Calu3 (cell line): ENCODE measurements around the gene CRLF3. TPM values are rescaled to one million over a fixed set of nuclear protein-coding genes. Genes with fewer than 3 reads are reported as not detected.
A peak's percentile ranks its signal among the peaks of the same experiment; 100 is the strongest.
"Not testable (repeated sequence)": the region's sequence is repeated elsewhere in the genome, so short reads cannot be mapped to it uniquely, and the experiment has no call there.

Source experiments
- BruUV-seq: library from RNA; stranded (reverse); fragments of 400-500 nt; replicated peaks from 2 replicates; lab custom pipeline; 2021; lab: Mats Ljungman, UMichigan
- CTCF ChIA-PET: fragments of 300-600 bp; sonication (Branson Sonifier 250); formaldehyde crosslinking; loops from one replicate; lab custom pipeline; 2022; ENCODE audit warnings: antibody characterized with exemption; lab: Charles Lee
- DNase-seq: peaks from one replicate; pipeline ENCODE4 v3.0.0; 2022
- H3K27ac Mint-ChIP-seq: one replicate; pipeline ENCODE4 v1.8.0; 2022; ENCODE audit warnings: mixed read lengths; ENCODE audit not compliant: unreplicated experiment
- H3K27me3 Mint-ChIP-seq: one replicate; pipeline ENCODE4 v1.8.0; 2022; ENCODE audit warnings: mixed read lengths; ENCODE audit not compliant: unreplicated experiment
- H3K36me3 Mint-ChIP-seq: one replicate; pipeline ENCODE4 v1.8.0; 2022; ENCODE audit warnings: mild to moderate bottlenecking, moderate library complexity, mixed read lengths; ENCODE audit not compliant: insufficient read depth, unreplicated experiment
- H3K4me1 Mint-ChIP-seq: one replicate; pipeline ENCODE4 v1.8.0; 2022; ENCODE audit warnings: mild to moderate bottlenecking, low read depth, mixed read lengths; ENCODE audit not compliant: unreplicated experiment
- H3K4me3 Mint-ChIP-seq: one replicate; pipeline ENCODE4 v1.8.0; 2022; ENCODE audit warnings: mild to moderate bottlenecking, low read depth, moderate library complexity, mixed read lengths; ENCODE audit not compliant: unreplicated experiment
- H3K9me3 Mint-ChIP-seq: one replicate; pipeline ENCODE4 v1.8.0; 2022; ENCODE audit warnings: low read depth, mixed read lengths; ENCODE audit not compliant: unreplicated experiment
- CTCF ChIP-seq: fragments of 200-600 bp; IDR thresholded peaks from one replicate; pipeline ENCODE4 v1.8.0; 2022; ENCODE audit warnings: antibody characterized with exemption; ENCODE audit not compliant: unreplicated experiment
- intact Hi-C: fragments of 100-400 bp; cut with micrococcal nuclease; formaldehyde crosslinking; loops from one replicate; pipeline ENCODE4 v1.10.0; 2022; ENCODE audit not compliant: unreplicated experiment
- total RNA-seq: library from RNA; stranded (reverse); gene quantifications from 2 replicates; pipeline ENCODE4 v1.2.3, GENCODE V29; 2022

The CRLF3 gene
- total RNA-seq, 1 experiment from 2014 or later: 11.5 TPM

- intact Hi-C loops: no loop called here
- H3K27me3 Mint-ChIP-seq: no peaks in the 10 kb centered on the region
- peaks cover 40% of the 10 kb centered on the region for H3K36me3 Mint-ChIP-seq
- CTCF ChIA-PET: no interaction called here
- H3K27ac Mint-ChIP-seq: no peak overlapping the region
- H3K4me1 Mint-ChIP-seq: peaks cover 29% of the 10 kb centered on the region
- DNase-seq: no peak
- no peaks in the 10 kb centered on the region for H3K9me3 Mint-ChIP-seq
- no peak overlapping the region for H3K4me3 Mint-ChIP-seq
- BruUV-seq: no TSS peak
- TF ChIP-seq CTCF: no peak
Observed at GRCh38 chr17:30829022-30829421, 4.5 kb upstream of the CRLF3 start.

GRCh38 chr17:30827082-30827481 lies 2.6 kb upstream of the CRLF3 start:
- intact Hi-C loops: no loop called here
- Mint-ChIP-seq H3K27ac (no peak overlapping the region), H3K36me3 (peaks cover 29% of the 10 kb centered on the region), H3K4me1 (peaks cover 22% of the 10 kb centered on the region), H3K9me3 (no peaks in the 10 kb centered on the region), H3K4me3 (no peak overlapping the region), H3K27me3 (no peaks in the 10 kb centered on the region)
- no TSS peak for BruUV-seq
- TF ChIP-seq CTCF: no peak
- DNase-seq: no peak
- CTCF ChIA-PET: no interaction called here

GRCh38 chr17:30824002-30824355 lies 513 bp downstream of the CRLF3 start:
- peak overlapping the region; percentile 41 for H3K27ac Mint-ChIP-seq
- H3K4me1 Mint-ChIP-seq: peaks cover 21% of the 10 kb centered on the region
- no peaks in the 10 kb centered on the region for H3K27me3 Mint-ChIP-seq
- peak overlapping the region; percentile 81 for H3K4me3 Mint-ChIP-seq
- no peaks in the 10 kb centered on the region for H3K9me3 Mint-ChIP-seq
- H3K36me3 Mint-ChIP-seq: peaks cover 14% of the 10 kb centered on the region
- no peak for DNase-seq
- CTCF ChIA-PET: interaction anchor here (0.9 kb wide), 1 partner anchor 479 kb away, joined by 3 read pairs; no protein-coding TSS in a partner anchor
- no TSS peak for BruUV-seq
- no peak for TF ChIP-seq CTCF
- intact Hi-C loops: no loop called here

GRCh38 chr17:30823421-30823820 lies 1.1 kb downstream of the CRLF3 start:
- CTCF ChIA-PET: no interaction called here
- no peaks in the 10 kb centered on the region for H3K9me3 Mint-ChIP-seq
- H3K27ac Mint-ChIP-seq: peak overlapping the region; percentile 41
- no peak for TF ChIP-seq CTCF
- no peaks in the 10 kb centered on the region for H3K27me3 Mint-ChIP-seq
- peak overlapping the region; percentile 81 for H3K4me3 Mint-ChIP-seq
- H3K36me3 Mint-ChIP-seq: peaks cover 14% of the 10 kb centered on the region
- DNase-seq: no peak
- intact Hi-C loops: no loop called here
- BruUV-seq: no TSS peak
- H3K4me1 Mint-ChIP-seq: peaks cover 21% of the 10 kb centered on the region

GRCh38 chr17:30822919-30823318 lies 1.6 kb downstream of the CRLF3 start:
- intact Hi-C loops, H3K27me3 Mint-ChIP-seq, BruUV-seq, DNase-seq, H3K9me3 Mint-ChIP-seq, H3K27ac Mint-ChIP-seq, CTCF ChIA-PET, H3K4me3 Mint-ChIP-seq: not testable (repeated sequence)
- peaks cover 14% of the 10 kb centered on the region for H3K36me3 Mint-ChIP-seq
- H3K4me1 Mint-ChIP-seq: peaks cover 21% of the 10 kb centered on the region
